ENCODE measurements around the gene SLC13A3.

- no peak for TF ChIP-seq CTCF (IDR thresholded peaks at IDR 0.05; ENCODE audit: low read depth, low read length, poor library complexity, severe bottlenecking)
- no peak for TF ChIP-seq EZH2phosphoT487 (IDR thresholded peaks at IDR 0.05; ENCODE audit: borderline replicate concordance, low read length)
Measured at GRCh38 chr20:46609043-46609442, 42.2 kb downstream of the SLC13A3 start.

Measured in DOHH2 (cell line).